NCI-H2196 treated with DMSO at 0.1 percent for 48 hours (cell line): ENCODE measurements around the gene CCDC92.

Experiments used
- DNase-seq: peaks from one replicate; lab custom pipeline; 2025; ENCODE audit not compliant: unreplicated experiment; lab: John Stamatoyannopoulos, UW

The CCDC92 gene

DNA sequence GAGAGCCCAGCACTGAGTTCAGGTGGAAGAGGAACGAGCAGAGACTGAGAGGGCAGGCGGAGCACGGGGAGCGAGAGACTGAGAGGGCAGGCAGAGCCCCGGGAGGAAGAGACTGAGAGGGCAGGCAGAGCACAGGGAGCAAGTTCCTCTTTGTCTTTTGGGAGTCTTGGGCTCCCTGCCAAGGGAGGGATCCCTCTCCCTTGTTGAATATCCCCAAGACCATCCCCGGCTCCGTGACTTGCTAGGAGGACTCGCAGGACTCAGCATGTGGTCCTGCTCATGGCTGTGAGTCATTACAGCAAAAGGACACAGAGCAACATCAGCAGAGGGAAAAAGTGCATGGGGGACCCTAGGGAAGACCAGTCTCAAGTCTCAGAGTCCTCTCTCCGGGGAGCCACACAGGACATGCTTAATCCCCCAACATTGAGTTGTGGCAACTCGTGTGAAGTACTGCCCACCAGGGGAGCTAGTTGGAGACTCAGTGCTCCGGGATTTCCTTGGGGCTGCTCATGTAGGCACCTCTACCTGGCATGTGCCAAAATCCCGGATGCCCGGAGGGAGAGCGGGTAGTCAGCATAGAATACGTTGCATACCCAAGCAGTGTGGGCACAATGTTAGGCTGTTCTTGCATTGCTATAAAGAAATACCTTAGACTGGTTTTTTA lies 81.0 kb downstream of the CCDC92 start:
- no peak for DNase-seq

DNA sequence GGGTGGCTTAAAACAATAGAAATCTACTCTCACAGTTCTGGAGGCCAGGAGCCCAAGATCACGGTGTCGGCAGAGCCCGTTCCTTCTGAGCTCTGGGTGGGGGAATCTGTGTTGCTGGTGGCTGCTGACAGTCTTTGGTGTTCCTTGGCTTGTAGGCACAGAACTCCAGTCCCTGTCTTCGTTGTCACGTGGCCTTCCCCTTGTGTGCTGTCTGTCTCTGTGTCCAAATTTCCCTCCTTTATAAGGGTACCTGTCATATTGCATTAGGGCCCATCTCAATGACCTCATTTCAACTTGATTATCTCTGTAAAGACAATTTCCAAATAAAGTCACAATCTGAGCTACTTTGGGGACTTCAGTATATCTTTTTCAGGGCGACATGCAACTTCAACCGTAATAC lies 81.6 kb downstream of the CCDC92 start:
- no peak for DNase-seq

DNA sequence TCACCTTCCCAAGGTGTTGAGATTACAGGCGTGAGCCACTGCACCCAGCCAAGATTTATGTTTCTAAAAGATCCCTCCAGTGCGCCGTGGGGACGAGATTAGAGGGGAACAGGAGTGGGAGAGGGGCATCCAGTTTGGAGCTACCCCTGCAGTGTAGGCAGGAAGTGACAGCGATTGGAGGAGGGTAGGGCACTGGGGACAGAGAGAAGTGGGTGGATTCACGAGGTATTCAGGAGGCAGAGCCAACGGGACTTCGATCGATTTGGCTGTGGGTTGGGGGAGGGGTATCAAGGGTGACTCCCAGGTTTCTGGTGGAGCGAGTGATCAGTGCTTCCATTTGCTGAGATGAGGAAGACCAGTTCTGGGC lies 82.1 kb downstream of the CCDC92 start:
- no peak for DNase-seq

DNA sequence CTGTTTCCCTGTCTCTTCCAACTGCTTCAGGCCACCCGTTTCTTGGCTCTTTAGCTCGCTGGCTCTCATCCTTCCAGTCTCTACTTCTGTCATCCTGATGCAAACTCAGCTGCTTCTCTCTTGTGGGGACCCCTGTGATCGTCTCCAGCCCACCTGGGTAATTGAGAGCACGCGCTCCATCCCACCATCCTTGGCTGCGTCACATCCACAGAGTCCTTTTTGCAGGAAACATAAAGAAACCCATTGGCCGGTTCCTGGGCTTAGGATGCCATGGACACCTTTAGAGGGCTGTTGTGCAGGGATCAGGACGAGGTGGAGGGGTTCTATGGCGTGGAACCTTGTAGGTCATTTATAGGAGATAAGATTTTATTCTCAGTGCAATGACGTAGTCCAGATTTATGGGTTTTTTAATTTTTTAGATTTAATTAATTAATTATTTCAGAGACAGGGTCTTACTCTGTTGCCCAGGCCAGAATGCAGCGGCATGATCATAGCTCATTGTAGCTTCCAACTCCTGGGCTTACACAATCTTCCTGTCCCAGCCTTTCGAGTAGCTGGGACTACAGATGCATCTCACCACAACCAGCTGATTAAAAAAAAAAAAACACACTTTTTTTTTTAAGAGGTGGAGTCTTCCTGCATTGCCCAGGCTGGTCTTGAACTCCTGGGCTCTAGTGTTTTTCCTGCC lies 82.6 kb downstream of the CCDC92 start:
- DNase-seq: no peak

DNA sequence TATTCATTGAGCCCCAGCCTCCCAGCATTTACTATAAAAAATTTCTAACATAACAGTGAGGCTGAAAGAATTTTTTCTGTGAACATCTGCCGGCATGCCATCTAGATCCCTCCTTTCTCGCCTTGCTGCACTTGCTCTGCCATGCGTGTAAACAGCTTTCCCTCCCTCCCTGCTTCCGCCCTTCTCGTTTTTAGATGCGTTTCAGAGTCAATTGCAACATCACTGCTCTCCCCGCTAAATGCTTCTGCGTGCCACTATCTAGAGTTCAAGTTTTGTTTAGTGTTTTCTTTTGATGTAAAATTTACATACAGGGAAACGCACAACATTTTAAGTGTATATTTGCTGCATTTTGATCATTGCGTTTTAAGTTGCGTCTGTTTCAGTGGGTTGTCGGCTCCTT lies 83.6 kb downstream of the CCDC92 start:
- no peak for DNase-seq

DNA sequence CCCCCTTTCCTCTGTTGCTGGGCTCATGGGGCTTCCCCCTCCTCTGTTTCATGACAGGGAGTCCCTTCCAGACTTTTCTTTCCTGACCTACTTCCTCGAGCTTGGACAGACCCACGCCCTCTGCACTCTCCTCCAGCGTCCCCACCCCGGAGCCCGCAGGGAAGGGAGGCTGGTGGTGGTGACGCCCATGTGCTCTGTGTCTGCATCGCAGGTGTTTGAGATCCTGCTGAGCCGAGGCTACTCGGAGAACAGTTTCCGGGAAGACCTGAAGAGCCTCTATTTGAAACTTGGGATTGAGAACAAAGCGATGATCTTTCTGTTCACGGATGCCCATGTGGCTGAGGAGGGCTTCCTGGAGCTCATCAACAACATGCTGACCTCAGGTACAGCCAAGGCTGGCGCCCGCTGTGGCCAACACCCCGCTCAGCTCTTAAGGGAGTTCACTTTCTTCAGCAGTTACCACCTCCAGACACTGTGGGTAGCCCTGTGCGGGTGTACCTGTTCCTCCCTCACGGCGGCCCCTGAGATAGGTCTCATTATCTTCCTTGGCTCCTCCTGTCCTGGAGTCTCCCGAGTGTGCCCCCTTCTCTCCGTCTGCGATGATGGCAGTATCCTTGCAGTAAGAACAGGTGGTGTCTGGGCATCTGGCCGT lies 85.6 kb downstream of the CCDC92 start:
- no peak for DNase-seq

DNA sequence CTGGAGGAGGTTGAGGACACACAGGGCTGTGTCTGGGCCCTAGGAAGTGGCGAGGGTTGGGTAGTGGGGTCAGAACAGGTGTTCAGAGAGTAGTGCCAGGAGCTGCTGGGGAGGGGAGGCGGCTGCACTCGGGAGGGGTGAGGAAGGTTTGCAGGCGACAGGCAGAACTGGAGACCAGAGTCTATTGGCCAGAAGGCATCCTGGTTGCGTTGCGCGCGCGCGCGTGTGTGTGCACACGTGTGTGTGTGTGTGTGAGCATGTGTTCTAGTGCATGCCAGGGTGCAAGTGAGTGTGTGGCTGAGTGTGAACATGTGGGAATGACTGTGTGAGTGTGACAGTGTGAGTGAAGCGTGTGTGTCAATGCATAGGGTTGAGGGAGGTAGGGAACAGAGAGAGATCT lies 86.4 kb downstream of the CCDC92 start:
- no peak for DNase-seq
